Upper lobe of left lung (tissue), 4 donors: ENCODE data around the gene KRTAP4-4.

Source experiments
- EP300 ChIP-seq, 4 donors: sonication (generic); formaldehyde crosslinking; IDR thresholded peaks; one replicate each; pipeline ENCODE4 v1.5.1; 2017; ENCODE audit warnings: antibody characterized with exemption in 4 of 4, control low read depth in 2 of 4
- POLR2A ChIP-seq, 4 donors: fragments of 450-650 bp; IDR thresholded peaks; one replicate each; pipeline ENCODE4 v1.5.1; 2016 to 2017; ENCODE audit warnings: antibody characterized with exemption in 4 of 4, mild to moderate bottlenecking in 2 of 4
- TF ChIP-seq, protein P1 (sequence below), 6 experiments: fragments of 450-650 bp in 4 of 6; fragments of 200-600 bp in 2 of 6; sonication (generic) in 2 of 6; IDR thresholded peaks; one replicate each; pipeline ENCODE4 v1.5.1; 2016 to 2019; ENCODE audit warnings: antibody characterized with exemption in 6 of 6

DNA sequence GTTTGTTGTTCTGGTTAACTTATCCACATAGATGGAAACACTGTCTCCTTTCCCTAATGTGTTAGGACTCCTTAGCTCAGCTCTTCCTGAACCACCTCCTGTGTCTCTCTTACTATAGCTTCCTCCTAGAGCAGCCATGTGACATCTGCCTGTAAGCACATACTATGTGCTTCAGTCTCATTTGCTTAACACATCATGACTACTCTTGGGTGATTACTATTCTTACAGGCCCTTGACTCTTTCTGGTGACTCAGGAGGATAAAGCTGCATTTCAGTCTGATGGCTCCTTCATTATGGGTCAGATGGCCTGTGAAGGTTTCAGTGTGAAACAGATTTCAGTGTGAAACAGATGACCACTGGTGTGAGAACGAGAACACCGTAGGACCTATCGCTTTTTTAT lies 17.8 kb upstream of the KRTAP4-4 start:
- TF ChIP-seq, protein P1, sequence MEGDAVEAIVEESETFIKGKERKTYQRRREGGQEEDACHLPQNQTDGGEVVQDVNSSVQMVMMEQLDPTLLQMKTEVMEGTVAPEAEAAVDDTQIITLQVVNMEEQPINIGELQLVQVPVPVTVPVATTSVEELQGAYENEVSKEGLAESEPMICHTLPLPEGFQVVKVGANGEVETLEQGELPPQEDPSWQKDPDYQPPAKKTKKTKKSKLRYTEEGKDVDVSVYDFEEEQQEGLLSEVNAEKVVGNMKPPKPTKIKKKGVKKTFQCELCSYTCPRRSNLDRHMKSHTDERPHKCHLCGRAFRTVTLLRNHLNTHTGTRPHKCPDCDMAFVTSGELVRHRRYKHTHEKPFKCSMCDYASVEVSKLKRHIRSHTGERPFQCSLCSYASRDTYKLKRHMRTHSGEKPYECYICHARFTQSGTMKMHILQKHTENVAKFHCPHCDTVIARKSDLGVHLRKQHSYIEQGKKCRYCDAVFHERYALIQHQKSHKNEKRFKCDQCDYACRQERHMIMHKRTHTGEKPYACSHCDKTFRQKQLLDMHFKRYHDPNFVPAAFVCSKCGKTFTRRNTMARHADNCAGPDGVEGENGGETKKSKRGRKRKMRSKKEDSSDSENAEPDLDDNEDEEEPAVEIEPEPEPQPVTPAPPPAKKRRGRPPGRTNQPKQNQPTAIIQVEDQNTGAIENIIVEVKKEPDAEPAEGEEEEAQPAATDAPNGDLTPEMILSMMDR (IDR thresholded peaks at IDR 0.05): no peak
- TF ChIP-seq POLR2A (IDR thresholded peaks at IDR 0.05): no peak
- no peak for TF ChIP-seq EP300 (IDR thresholded peaks at IDR 0.05)
